GM18909 (cell line): ENCODE data around the gene FARS2.

Source experiments
- ATAC-seq: cut with Tn5 transposase; IDR thresholded peaks from one replicate; pipeline ENCODE4 v1.9.1; 2021; ENCODE audit warnings: mild to moderate bottlenecking; ENCODE audit not compliant: unreplicated experiment, poor library complexity

FARS2 gene

DNA sequence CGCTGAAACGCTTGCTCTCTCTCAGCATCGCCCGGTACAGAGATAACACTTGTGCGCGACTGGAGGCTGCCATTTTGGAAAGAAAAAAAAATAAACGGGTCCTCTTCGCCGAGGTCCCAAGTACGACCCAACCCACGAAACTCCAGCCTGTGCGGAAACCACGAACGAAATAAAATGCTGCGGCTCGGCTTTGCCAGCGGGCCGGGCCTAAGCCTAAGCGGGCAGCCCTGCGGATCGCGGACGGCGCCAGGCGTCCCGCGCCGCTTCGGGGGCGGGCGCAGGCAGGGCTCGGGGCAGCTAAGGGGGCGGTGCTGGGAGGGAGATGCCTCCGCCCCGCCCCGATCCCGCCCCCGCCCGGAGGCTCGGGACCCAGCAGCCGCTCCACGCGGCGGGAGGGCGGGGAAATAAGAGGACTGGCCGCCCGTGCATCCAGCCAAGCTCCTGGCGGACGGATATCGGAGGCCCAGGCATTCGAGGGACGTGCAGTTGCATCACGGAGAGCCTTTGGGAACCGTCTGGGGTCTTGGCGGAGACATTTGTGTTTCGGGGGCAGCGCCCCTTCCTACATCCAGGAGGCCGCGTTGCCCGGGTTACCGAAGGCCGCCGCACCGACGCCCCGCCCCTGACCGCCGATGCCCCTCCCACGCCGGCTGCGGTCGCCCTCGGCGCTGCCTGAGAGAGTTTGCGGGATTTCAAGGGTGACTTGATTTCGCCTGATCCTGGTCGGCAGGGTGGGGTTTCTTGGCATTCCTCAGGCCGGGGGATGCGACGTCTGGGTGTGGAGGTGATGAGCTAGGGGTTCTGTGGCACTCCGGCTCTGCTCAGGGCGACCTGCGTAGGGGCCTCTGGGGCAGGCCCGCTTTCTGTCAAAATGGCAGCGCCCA is at the start of gene FARS2, which contains the start of gene LYRM4:
Gene FARS2, plus strand, starts transcription at position 853 of the 884 bp plus-strand sequence.
Gene LYRM4, minus strand, starts transcription at position 290 of the 884 bp plus-strand sequence. Its CDS starts 217 bp downstream, at position 73.
- peak; percentile 81 for ATAC-seq

DNA sequence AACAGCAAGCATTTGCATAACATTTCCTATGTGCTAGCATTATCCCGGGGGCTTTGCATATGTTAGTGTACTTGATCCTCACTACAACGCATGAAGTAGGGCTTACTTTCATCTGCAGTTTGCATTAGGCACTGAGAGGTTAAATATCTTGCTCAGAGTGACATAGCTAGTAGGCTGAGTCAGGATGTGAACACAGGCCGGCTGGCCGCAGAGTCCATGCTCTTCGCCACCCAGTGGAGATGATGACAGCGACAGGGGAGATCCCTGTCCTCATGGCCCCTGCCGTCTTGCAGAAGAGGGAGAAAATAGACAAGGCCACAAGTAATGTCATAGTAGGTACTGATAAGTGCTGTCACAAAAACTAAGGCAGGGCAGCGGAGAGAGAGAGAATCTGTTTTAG is 47.5 kb upstream of the FARS2 start:
- ATAC-seq: no peak

DNA sequence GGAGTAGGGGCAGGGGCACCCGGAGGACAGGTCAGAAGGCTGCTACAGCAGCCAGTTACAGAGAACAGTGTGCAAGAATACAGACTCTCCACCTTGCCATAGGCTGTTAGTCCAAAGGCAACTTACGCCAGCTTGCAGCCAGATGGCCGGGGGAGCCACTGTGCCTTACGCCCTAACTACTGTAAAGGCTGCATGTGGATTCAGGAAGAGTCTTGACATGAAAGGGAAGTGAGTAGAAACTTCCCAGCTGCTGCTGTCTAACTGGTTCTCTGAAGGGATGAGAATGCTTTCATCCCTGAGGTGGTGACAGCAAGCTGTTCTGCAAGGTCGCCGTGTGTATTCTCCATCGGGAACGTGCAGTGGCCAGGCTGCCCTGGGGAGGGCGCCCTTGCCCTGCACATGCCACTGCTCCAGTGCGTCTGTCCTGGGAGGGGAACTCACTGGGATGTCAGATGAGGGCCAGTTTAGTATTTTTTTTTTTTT is 46.7 kb upstream of the FARS2 start:
- no peak for ATAC-seq

DNA sequence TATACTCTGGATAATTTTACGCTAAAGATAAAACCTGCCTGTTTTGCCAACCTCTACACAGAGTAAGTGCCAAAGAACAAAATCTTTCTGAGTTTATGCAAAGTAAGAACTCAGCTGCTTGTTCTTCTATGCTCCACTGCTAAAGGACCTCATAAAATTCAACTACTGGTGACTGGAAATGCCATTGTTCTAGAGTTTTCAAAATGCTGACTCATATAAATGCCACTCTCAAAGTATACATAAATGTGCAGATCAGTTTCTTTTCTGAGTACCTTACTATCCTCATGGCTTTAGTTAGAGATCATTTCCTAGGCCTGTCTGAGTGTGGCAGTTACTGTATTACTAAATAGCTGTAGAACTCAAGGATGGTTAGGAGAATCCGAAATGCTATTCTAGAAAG is 46.2 kb upstream of the FARS2 start:
- ATAC-seq: no peak

DNA sequence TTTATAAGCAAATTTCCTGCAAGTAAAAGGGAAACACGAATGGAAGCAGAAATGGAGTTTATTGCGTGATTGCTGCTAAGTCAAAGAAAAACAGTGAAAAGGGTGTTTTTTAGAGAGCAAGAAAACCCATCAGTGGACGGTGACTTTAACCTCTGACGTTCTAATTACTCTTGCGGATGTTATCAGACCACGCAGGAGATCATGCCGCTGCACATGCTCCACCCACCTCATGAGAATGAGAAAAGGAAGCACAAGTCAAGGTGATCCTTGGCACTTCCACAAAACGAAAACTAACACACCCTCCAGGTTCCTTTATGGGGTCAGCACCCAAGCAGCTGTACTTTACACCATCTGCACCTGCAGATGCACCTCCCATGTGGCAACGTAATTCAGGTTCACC is 45.5 kb upstream of the FARS2 start:
- ATAC-seq: no peak

DNA sequence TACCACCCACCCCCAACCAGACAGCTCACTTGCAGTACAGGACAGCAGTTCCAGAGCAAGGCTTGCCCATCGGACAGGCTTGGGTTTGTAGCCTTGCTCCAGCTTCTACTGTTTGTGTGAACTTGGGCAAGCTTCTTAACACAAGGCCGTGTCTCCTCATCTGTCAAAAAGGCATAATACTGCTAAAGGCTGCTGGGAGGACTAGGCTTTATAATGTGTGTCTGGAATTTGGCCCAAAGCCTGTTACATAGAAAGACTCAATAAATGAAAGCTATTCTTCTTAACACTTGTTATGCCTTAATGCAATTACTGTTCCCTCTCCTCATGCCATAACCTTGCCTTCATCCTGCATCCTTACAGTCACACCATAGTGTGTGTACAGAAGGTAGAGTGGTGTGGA is 44.0 kb upstream of the FARS2 start:
- ATAC-seq: no peak

DNA sequence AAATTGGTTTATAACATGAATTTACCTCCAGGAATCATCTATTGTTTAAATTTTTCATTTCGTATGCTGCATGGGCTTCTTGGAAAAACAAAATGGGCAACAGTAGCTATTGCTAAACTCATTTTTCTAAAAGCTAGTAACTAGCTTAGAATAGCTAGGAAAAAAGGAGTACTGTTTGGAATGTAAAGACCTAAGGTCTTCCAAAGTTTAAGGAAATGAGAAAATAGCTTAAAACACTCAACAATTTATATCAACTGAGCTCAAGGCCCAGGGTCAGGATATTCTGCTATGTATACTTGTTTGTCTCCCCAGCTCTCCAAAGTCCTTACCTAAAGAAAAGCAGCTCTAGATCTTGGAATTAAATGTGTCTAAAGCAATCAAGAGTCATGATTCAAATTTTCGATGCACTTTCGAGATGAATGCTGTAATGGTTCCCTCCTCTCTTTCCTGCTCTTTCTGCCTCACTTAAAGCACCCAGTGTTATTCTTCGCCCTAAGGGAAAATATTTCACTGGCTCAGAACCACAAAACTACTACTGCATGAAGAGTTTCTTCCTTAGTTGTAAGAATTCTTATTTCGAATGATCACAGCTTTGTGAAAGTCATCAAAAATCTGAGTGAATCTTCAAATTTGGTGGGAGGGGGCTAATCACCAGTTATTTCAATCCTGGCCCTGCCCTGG is 42.2 kb upstream of the FARS2 start:
- no peak for ATAC-seq

DNA sequence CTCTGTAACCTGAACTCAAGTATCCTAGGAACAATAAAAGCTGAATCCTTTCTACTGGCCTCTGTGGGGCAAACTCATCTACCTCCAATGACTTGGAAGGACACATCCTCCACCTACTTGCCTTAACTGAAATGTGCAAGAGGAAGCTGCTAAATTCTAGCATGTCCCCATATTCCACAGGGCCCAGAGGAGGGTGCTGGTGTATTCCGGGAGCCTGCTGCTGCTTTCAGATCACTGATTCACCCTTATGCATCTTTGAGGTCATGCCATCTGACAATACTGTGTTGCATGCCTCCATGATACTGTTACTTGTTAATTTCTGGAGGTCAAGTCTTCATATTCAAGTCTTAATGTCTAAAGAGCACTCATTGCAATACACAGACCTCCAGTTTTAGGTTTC is 40.9 kb upstream of the FARS2 start:
- ATAC-seq: no peak

DNA sequence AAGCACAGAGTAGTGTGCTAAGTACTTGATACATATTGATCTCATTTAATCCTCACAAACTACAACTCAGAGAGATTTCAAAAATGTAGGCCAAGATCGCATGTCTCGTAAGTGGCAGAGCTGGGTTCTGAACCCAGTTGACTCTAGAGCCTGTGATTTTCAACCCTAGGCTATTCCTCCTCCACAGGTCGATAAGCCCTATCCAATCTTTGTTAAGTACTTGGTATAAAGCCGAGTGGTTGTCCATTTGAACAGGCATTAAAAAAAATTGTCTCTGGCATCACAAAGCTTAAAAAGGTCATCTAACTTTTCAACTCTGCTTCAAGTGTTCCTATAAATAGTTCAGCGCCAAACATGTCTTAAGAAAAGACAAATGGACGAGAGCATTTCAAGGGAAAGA is 38.0 kb upstream of the FARS2 start:
- ATAC-seq: no peak

DNA sequence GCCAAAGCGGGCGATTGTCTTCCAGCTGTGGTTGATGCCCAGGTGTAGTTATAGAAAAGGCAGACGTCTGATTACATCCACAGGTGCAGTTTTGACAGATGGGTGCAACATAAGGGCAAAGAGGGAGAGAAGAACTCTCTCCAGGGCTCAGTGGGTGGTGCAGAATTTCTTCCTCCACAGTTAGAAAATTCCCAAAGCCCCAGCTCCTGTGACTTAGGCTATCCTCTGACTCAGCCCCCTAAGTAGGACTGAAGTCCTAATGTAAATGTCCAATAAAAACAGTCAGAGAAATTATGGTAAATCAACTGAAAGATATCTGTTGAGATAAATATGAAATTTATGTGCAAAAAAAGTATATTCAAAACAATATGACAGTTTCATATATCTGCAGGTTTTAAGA is 32.0 kb upstream of the FARS2 start:
- ATAC-seq: no peak

DNA sequence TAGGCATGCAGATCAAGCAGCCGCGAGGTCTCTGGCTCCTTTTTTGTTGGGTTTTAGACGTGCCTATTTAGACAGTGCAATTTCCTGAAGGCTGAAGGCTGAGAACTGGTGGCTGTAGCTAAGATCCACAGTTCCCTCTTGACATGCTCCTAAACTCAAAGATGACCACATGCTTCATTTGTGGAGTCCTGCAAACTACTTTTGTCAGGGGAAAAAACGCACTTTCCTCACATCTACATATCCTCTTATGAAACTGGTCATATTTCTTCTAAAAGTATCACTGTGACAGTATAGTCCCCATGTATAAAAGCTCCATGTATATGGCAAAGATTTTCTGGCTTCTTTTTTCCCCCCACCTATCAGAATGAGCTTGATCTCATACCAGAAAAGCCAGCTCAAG is 31.2 kb upstream of the FARS2 start:
- no peak for ATAC-seq

DNA sequence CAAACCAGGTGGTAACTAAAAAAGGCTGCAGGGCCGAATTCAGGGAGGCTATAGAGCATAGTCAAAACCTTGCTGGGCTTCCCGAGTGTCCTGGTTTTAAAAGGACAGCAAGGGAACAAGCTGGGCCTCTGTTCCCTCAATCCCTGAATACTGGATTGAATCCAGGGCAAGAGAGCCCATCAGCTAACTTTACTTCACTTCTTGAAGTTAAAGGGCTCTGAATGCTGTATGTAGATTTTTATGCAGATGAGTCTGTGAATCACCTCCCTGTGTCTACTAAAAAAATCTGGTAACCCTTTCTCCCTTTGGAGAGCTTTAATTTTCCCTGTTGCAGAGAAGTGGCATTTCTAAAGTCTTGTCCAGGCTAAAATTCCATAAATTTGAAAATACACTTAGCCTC is 30.0 kb upstream of the FARS2 start:
- ATAC-seq: no peak

DNA sequence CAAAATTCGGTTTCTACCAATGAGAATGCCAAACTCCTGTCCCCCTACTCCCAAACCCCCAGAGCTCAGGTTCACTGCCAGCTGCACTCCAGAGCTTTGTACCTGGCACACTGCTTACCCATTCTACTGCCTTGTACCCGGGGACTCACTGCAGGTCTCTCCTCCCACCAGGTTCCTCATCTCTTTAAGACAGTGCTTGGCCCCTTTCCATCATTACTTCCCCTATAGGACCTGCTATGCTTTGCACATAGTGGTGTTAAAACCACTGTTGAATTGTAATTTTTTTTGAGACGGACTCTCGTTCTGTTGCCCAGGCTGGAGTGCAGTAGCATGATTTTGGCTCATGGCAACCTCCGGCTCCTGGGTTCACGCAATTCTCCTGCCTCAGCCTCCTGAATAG is 26.4 kb upstream of the FARS2 start:
- ATAC-seq: no peak

DNA sequence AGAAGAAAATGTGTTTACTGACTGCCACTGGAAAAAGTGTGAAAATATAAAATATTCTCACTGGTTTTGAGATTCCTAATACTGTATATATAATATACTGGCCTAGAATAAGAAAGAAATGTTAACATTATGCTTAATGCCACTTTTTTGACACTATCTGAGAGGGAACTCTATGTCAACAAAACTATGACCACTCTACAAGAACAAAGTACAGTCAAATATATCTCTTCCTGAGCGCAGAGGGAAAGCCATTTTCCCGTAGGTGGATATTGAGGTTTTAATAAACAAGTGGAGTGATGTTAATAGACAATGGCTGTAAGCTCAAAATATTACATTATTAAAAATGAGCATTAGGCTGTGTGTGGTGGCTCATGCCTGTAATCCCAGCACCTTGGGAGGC is 25.5 kb upstream of the FARS2 start:
- ATAC-seq: no peak

DNA sequence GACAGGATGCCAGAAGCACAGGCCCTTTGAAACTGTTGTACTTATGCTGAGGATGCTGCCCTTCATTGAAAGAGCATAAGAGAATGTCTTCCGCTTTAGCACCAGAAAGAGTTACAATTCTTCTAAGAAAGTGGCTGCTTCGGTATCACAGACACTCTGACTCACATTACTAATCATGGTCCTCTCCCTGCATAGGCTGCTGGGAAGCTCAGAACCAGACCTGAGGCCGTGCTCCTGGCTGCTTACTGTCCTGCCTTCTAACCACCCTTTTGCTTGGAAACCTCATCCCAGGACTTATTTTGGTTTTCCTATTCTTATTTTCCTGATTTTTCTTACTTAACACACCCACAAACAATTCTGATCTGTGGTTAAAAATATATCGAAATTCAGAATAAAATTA is 23.5 kb upstream of the FARS2 start:
- ATAC-seq: no peak

DNA sequence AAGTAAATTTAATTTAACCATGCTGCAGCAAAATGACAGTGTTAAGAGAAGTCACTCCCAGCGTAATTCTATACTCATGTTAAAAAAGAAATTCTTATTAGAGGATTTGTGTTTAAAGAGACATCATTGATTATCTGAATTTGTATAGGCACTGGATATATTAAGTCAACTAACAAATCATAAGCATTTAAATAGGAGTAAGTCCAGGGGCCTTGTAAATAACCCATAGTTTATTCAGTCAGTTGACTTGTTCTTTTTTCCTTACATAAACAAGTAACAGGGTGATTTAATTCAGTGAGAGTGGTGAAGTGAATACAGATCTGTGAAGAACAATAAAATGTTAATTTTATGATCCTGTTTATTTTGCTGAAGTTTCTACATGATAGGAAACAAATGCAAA is 23.0 kb upstream of the FARS2 start:
- ATAC-seq: no peak

DNA sequence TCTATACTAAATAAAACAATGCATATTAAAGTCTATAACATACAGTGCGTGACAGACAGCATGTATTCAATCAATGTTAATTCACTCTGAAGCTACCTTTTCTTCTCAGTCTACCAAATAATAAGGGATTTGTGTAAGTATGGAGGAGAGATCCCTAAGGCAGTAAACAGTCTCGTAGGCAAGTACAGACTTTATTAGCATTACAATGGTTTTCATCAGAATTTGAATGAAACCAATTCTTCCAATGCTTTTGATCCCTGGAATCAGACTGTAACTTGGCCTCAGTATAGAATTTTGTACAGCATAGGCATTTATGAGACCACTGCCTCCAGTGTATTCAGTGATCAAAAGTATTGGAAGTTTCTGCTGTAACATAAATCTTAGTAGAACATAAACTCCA is 20.1 kb upstream of the FARS2 start:
- ATAC-seq: no peak

DNA sequence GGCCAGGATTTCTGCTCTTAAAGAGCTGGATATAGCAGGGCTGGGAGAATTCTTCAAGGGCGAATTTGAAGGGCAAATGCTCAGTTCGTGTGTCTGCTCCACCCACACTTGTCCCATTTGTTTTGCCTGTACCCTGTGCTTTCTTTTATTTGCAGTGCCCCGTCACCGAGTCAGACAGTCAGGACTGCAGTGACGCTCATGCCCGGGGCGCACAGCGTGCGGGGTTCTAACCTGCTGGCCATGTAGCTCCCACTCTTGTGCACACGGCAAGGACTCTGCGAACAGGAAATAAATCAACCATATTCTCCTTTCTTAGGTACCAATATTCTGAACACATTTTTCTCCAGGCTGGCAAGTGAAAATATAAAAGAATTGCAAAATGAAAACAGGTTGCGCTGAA is 18.2 kb upstream of the FARS2 start:
- ATAC-seq: no peak

DNA sequence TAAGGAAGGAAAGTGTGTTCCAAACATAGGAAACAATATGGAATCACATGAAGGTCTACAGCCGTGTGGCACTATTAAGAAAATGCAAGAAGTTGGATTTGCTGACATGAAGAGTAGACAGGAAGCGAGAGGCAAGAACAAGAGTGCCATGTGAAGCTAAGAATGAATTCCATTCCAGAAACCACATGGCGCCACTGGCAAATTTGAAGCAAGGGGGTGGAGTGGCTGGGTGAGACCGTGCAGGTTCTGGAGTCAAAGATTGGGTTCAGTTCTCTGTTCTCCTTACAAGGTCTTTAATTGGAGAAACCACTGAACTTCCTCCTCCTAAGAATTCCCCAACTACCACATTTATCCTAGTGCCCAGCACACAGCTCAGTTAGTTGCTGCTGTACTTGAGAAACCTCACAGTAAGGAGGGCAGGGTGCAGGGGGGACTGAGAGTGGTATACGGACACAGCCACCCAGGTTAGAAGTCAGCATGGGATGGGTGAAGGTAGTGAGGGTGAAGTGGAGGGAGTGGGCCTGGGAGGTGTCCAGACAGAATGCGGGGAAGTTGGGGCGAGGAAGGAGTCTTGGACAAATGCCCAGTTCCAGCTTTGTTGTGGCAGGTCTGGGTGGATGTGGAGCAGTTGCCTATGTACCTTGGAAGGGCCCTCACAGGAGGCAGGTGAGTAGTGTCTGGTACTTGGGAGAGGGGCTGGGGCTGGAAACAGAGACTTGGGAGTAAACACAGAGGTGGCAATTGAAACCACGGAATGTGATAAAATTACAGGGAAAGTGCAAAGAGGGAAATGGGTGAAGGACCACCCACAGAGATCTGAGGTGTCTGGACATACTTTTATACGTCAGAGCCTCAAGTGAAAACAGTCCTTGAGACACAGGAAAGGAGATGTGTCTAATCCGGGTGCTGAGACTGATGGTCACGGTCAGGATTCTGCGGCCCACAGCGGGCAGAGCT is 14.9 kb upstream of the FARS2 start:
- no peak for ATAC-seq

DNA sequence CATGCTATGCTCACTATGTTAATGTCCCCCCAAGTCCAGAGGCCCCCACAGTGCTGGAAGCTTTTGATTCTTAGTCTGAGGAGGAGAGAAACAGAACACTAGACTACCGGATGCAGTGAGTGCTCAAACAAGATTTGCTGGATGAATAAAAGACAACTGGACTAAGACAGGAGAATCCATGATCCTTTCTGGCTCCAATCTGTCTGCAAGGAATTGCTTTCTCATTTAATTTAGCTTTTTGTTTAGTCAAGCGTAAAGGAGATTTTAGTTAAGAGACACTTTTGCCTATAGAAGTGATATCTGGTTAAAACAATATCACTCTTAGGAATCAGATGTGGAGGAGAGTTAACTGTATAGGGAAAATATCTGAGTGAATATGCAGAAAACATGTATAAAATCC is 14.1 kb upstream of the FARS2 start:
- ATAC-seq: no peak
